H1 (cell line): ENCODE measurements around the gene DUSP12. TPM values are rescaled to one million over a fixed set of nuclear protein-coding genes. Genes with fewer than 3 reads are reported as not detected.

ENCODE experiments used
- CTCF ChIA-PET: fragments of 300-600 bp; sonication (Branson Sonifier 250); formaldehyde crosslinking; loops from one replicate; lab custom pipeline; 2021; ENCODE audit not compliant: partially characterized antibody; lab: Charles Lee
- POLR2A ChIA-PET: fragments of 300-600 bp; sonication (Branson Sonifier 250); formaldehyde crosslinking; loops from one replicate; lab custom pipeline; 2021; ENCODE audit warnings: inconsistent platforms; ENCODE audit not compliant: partially characterized antibody; lab: Charles Lee
- DNase-seq, 2 experiments: peaks; one replicate each; pipeline versions ENCODE4 v3.0.0 to v3.0.0-alpha.2; 2010 to 2022; ENCODE audit warnings: low spot score in 2 of 2, low read depth in 1 of 2, mixed read lengths in 1 of 2
- FAIRE-seq: peaks from 2 replicates; lab custom pipeline; 2011; peaks lifted over from hg19 to GRCh38; lab: Jason Lieb, UNC
- H2AFZ ChIP-seq: 2 replicates; pipeline ENCODE4 v1.8.1; 2012; ENCODE audit warnings: low read length, inconsistent platforms
- H2AK5ac ChIP-seq: 2 replicates; pipeline ENCODE4 v1.6.1; 2013; ENCODE audit warnings: low read depth, low read length
- H2BK120ac ChIP-seq: replicated peaks from 2 replicates; pipeline ENCODE3; 2013; ENCODE audit warnings: low read depth, low read length, inconsistent platforms
- H2BK12ac ChIP-seq: 2 replicates; pipeline ENCODE4 v1.6.1; 2013; ENCODE audit warnings: low read depth, low read length
- H2BK15ac ChIP-seq: 2 replicates; pipeline ENCODE4 v1.6.1; 2013; ENCODE audit warnings: low read length
- H2BK20ac ChIP-seq: 2 replicates; pipeline ENCODE4 v1.6.1; 2013; ENCODE audit warnings: low read length
- H2BK5ac ChIP-seq: 2 replicates; pipeline ENCODE4 v1.6.1; 2013; ENCODE audit warnings: low read depth, low read length
- H3K14ac ChIP-seq: 2 replicates; pipeline ENCODE4 v1.6.1; 2013; ENCODE audit warnings: inconsistent platforms; ENCODE audit not compliant: insufficient read length
- H3K18ac ChIP-seq: 2 replicates; pipeline ENCODE4 v1.6.1; 2013; ENCODE audit warnings: low read length; ENCODE audit errors: extremely low read depth
- H3K23ac ChIP-seq: 2 replicates; pipeline ENCODE4 v1.6.1; 2013; ENCODE audit warnings: inconsistent platforms; ENCODE audit not compliant: insufficient read length
- H3K23me2 ChIP-seq: 2 replicates; pipeline ENCODE4 v1.6.1; 2013; ENCODE audit warnings: low read depth, low read length
- H3K27ac ChIP-seq: 2 replicates; pipeline ENCODE4 v1.6.1; 2011; ENCODE audit warnings: low read depth, low read length, inconsistent platforms
- H3K27me3 ChIP-seq, 4 experiments: replicated peaks in 1 of 4; 1 replicate in 1 of 4; 2 replicates in 3 of 4; pipeline versions ENCODE4 v1.6.1 to v1.8.1; 2011 to 2013; ENCODE audit warnings: low read length in 3 of 4, mild to moderate bottlenecking in 3 of 4, inconsistent platforms in 2 of 4, mixed read lengths in 2 of 4, moderate library complexity in 1 of 4; ENCODE audit not compliant: control insufficient read depth in 3 of 4, insufficient read depth in 3 of 4; ENCODE audit errors: extremely low read depth in 1 of 4
- H3K36me3 ChIP-seq, 4 experiments: 2 replicates each; pipeline versions ENCODE4 v1.6.1 to v1.8.1; 2011 to 2013; ENCODE audit warnings: mild to moderate bottlenecking in 4 of 4, low read length in 3 of 4, moderate library complexity in 2 of 4, control low read depth in 1 of 4, inconsistent platforms in 1 of 4; ENCODE audit not compliant: insufficient read depth in 4 of 4, control insufficient read depth in 2 of 4
- H3K4ac ChIP-seq: replicated peaks from 2 replicates; pipeline ENCODE3; 2013; ENCODE audit warnings: low read length, low read depth, mixed read lengths, inconsistent platforms; ENCODE audit not compliant: insufficient read length
- H3K4me1 ChIP-seq, 4 experiments: replicated peaks in 1 of 4; 1 replicate in 1 of 4; 2 replicates in 3 of 4; pipeline versions ENCODE4 v1.6.1 to v1.8.1; 2011 to 2013; ENCODE audit warnings: low read length in 3 of 4, inconsistent platforms in 2 of 4, mixed read lengths in 1 of 4; ENCODE audit not compliant: insufficient read depth in 4 of 4, control insufficient read depth in 3 of 4
- H3K4me2 ChIP-seq, 2 experiments: 2 replicates each; pipeline versions ENCODE4 v1.6.1 to v1.8.1; 2011 to 2013; ENCODE audit warnings: low read depth in 2 of 2, low read length in 2 of 2, control low read depth in 1 of 2, inconsistent platforms in 1 of 2, mild to moderate bottlenecking in 1 of 2; ENCODE audit not compliant: insufficient read depth in 1 of 2
- H3K4me3 ChIP-seq, 4 experiments: fragments of 200-600, 300-600 bp in 1 of 4; sonication (generic), shearing (Covaris generic), sonication (Bioruptor Twin) in 1 of 4; 2 replicates each; pipeline versions ENCODE4 v1.5.1 to v1.8.1; 2011 to 2016; ENCODE audit warnings: low read length in 4 of 4, low read depth in 3 of 4, control low read depth in 2 of 4, inconsistent platforms in 2 of 4, mild to moderate bottlenecking in 2 of 4, mixed read lengths in 1 of 4, moderate library complexity in 1 of 4; ENCODE audit not compliant: insufficient read depth in 2 of 4; ENCODE audit errors: extremely low read depth in 1 of 4
- H3K56ac ChIP-seq: replicated peaks from 2 replicates; pipeline ENCODE3; 2013; ENCODE audit warnings: low read depth, mild to moderate bottlenecking, mixed read lengths, low read length, inconsistent platforms; ENCODE audit not compliant: insufficient read length
- H3K79me1 ChIP-seq: 2 replicates; pipeline ENCODE4 v1.6.1; 2013; ENCODE audit warnings: low read depth, low read length, control low read depth
- H3K79me2 ChIP-seq, 2 experiments: 2 replicates each; pipeline versions ENCODE4 v1.6.1 to v1.8.1; 2012 to 2013; ENCODE audit warnings: low read length in 2 of 2, mild to moderate bottlenecking in 2 of 2, inconsistent platforms in 1 of 2; ENCODE audit not compliant: insufficient read depth in 2 of 2, control insufficient read depth in 1 of 2
- H3K9ac ChIP-seq, 4 experiments: replicated peaks in 1 of 4; 1 replicate in 1 of 4; 2 replicates in 3 of 4; pipeline versions ENCODE4 v1.6.1 to v1.8.1; 2011 to 2013; ENCODE audit warnings: low read depth in 3 of 4, low read length in 3 of 4, control low read depth in 2 of 4, mild to moderate bottlenecking in 2 of 4, moderate library complexity in 2 of 4, inconsistent platforms in 1 of 4; ENCODE audit errors: extremely low read depth in 1 of 4
- H3K9me3 ChIP-seq, 2 experiments: 2 replicates each; pipeline versions ENCODE4 v1.6.1 to v1.8.1; 2012 to 2013; ENCODE audit warnings: mild to moderate bottlenecking in 2 of 2, moderate library complexity in 2 of 2, control low read depth in 1 of 2, inconsistent platforms in 1 of 2, low read depth in 1 of 2, low read length in 1 of 2, mixed read lengths in 1 of 2; ENCODE audit not compliant: insufficient read depth in 2 of 2
- H4K20me1 ChIP-seq, 2 experiments: replicated peaks in 1 of 2; 2 replicates each; pipeline versions ENCODE3 to v1.8.1; 2011 to 2013; ENCODE audit warnings: inconsistent platforms in 2 of 2, low read length in 2 of 2, mild to moderate bottlenecking in 1 of 2; ENCODE audit not compliant: insufficient read depth in 2 of 2, control insufficient read depth in 1 of 2
- H4K5ac ChIP-seq: 2 replicates; pipeline ENCODE4 v1.6.1; 2013; ENCODE audit warnings: low read length, low read depth, mixed read lengths, inconsistent platforms; ENCODE audit not compliant: insufficient read length
- H4K8ac ChIP-seq: 2 replicates; pipeline ENCODE4 v1.8.0; 2013; ENCODE audit warnings: mild to moderate bottlenecking, moderate library complexity, low read length, inconsistent platforms; ENCODE audit not compliant: insufficient read depth; ENCODE audit errors: extremely low read depth
- H4K91ac ChIP-seq: replicated peaks from 2 replicates; pipeline ENCODE3; 2013; ENCODE audit warnings: low read length, mixed read lengths, inconsistent platforms; ENCODE audit not compliant: insufficient read length
- BRCA1 ChIP-seq: IDR thresholded peaks from 2 replicates; pipeline ENCODE4 v1.6.1; 2012; ENCODE audit warnings: low read depth, low read length, improper control_type of control experiment
- CBX5 ChIP-seq: fragments of 300-800, 300-1000 bp; sonication (generic); IDR thresholded peaks from 2 replicates; pipeline ENCODE4 v1.7.1; 2016; ENCODE audit warnings: antibody characterized with exemption, low read length, low read depth
- CBX8 ChIP-seq: fragments of 300-800, 300-1000 bp; sonication (generic); IDR thresholded peaks from 2 replicates; pipeline ENCODE4 v1.7.1; 2016; ENCODE audit warnings: low read depth, low read length, borderline replicate concordance
- CTCF ChIP-seq, 3 experiments: IDR thresholded peaks; 1 replicate in 2 of 3; 2 replicates in 1 of 3; pipeline versions ENCODE4 v1.5.1 to v1.6.1; 2011; ENCODE audit warnings: low read length in 3 of 3, mild to moderate bottlenecking in 3 of 3, inconsistent platforms in 2 of 3, low read depth in 1 of 3, moderate library complexity in 1 of 3; ENCODE audit not compliant: insufficient read depth in 1 of 3; ENCODE audit errors: control extremely low read depth in 1 of 3
- E2F6 ChIP-seq: IDR thresholded peaks from 2 replicates; pipeline ENCODE4 v1.6.1; 2012; ENCODE audit warnings: inconsistent platforms
- EGR1 ChIP-seq: IDR thresholded peaks from 2 replicates; pipeline ENCODE4 v1.6.1; 2011; ENCODE audit warnings: low read depth, low read length, borderline replicate concordance
- FOSL1 ChIP-seq: IDR thresholded peaks from 2 replicates; pipeline ENCODE4 v1.6.1; 2011; ENCODE audit warnings: mild to moderate bottlenecking, low read depth, low read length, moderate library complexity; ENCODE audit not compliant: insufficient read depth
- HDAC2 ChIP-seq, 2 experiments: fragments of 300-600 bp in 1 of 2; sonication (generic) in 1 of 2; IDR thresholded peaks; 2 replicates each; pipeline ENCODE4 v1.6.1; 2011 to 2012; ENCODE audit warnings: low read depth in 2 of 2, low read length in 2 of 2, mild to moderate bottlenecking in 2 of 2, moderate library complexity in 2 of 2, borderline replicate concordance in 1 of 2, inconsistent platforms in 1 of 2
- RXRA ChIP-seq: IDR thresholded peaks from 2 replicates; pipeline ENCODE4 v1.6.1; 2011; ENCODE audit warnings: low read depth, mild to moderate bottlenecking, low read length, moderate library complexity; ENCODE audit not compliant: insufficient read depth
- SIN3A ChIP-seq, 2 experiments: IDR thresholded peaks in 1 of 2; conservative IDR thresholded peaks in 1 of 2; 2 replicates each; pipeline ENCODE4 v1.6.1; 2011 to 2012; ENCODE audit warnings: low read length in 2 of 2, improper control_type of control experiment in 1 of 2, low read depth in 1 of 2, mild to moderate bottlenecking in 1 of 2
- WGBS, 2 experiments: shearing (Covaris generic) in 1 of 2; methylation state at CpG; one replicate each; pipeline versions ENCODE4 v1.1.6 to v1.1.7; 2013 to 2015; ENCODE audit warnings: low lambda C conversion rate in 2 of 2, mixed read lengths in 2 of 2, inconsistent platforms in 1 of 2, low coverage in 1 of 2, missing lambda C conversion rate in 1 of 2; ENCODE audit not compliant: insufficient replicate concordance in 2 of 2, insufficient coverage in 1 of 2, insufficient read length in 1 of 2; ENCODE audit errors: extremely low coverage in 1 of 2, missing lambda C conversion rate in 1 of 2; 5-methylcytosine and 5-hydroxymethylcytosine counted together
- polyA plus RNA-seq, 7 experiments: library from polyadenylated mRNA; depleted of rRNA in 3 of 7; stranded (reverse) in 5 of 7; unstranded in 2 of 7; fragments of >200 nt in 5 of 7; fragments of 200-250 nt in 2 of 7; gene quantifications; 1 replicate in 5 of 7; 2 replicates in 1 of 7; 4 replicates in 1 of 7; pipeline versions ENCODE4 v1.2.1 to v1.2.3, GENCODE V29; 2011 to 2013; ENCODE audit warnings: missing spikeins in 2 of 7, mixed read lengths in 2 of 7
- total RNA-seq: library from RNA; stranded (reverse); fragmentation: NEBNext Ultra II Directional; extraction: Animal tissue kit (Norgen Biotek cat#: 25700); gene quantifications from 2 replicates; pipeline ENCODE4 v1.2.1, GENCODE V29; 2021

DUSP12 gene
- total and polyA plus RNA-seq, 2 of the 8 experiments (the other 6 are each of a cell fraction or from before 2014, with no cell fraction given): 27.6 to 33.9 TPM

GRCh38 chr1:161768461-161768860 lies 18.9 kb downstream of the DUSP12 start:
- no peaks in the 10 kb centered on the region; the same call in 1 of the 2 replicates for H3K23me2 ChIP-seq
- H3K18ac ChIP-seq: no peak overlapping the region
- H4K5ac ChIP-seq: no peak overlapping the region
- H3K4me2 ChIP-seq: no peak overlapping the region
- no peak overlapping the region for H2BK12ac ChIP-seq
- no peak overlapping the region for H3K4ac ChIP-seq
- H2BK20ac ChIP-seq: no peak overlapping the region
- no peak overlapping the region for H3K9ac ChIP-seq
- ChIA-PET POLR2A (no interaction called here), CTCF (interaction anchor here (1.8 kb wide), 1 partner anchor 269 kb away, joined by 8 read pairs; no protein-coding TSS in a partner anchor)
- no peak overlapping the region for H2BK120ac ChIP-seq
- DNase-seq: no peak
- no peak overlapping the region for H3K56ac ChIP-seq
- no peaks in the 10 kb centered on the region for H3K4me1 ChIP-seq
- H2AFZ ChIP-seq: no peak overlapping the region
- H2BK15ac ChIP-seq: no peak overlapping the region
- H3K23ac ChIP-seq: no peak overlapping the region
- H4K20me1 ChIP-seq: no peaks in the 10 kb centered on the region
- H3K36me3 ChIP-seq: no peaks in the 10 kb centered on the region
- no peak overlapping the region for H2BK5ac ChIP-seq
- H3K27me3 ChIP-seq: no peaks in the 10 kb centered on the region
- FAIRE-seq: no peak
- H3K4me3 ChIP-seq: no peak overlapping the region
- no peaks in the 10 kb centered on the region; the same call in 1 of the 2 replicates for H3K79me1 ChIP-seq
- peaks cover 0 to 4% of the 10 kb centered on the region in 2 experiments; a peak in 1 of 4 replicates for H3K79me2 ChIP-seq
- no peaks in the 10 kb centered on the region for H3K9me3 ChIP-seq
- no peak overlapping the region for H4K91ac ChIP-seq
- H2AK5ac ChIP-seq: no peak overlapping the region
- H4K8ac ChIP-seq: no peak overlapping the region
- 97% methylated on average over 5 of the region's 5 CpGs; no CpG with 5 or more reads in 1 of the 2 experiments for WGBS, 2 experiments
- no peak overlapping the region for H3K14ac ChIP-seq
- H3K27ac ChIP-seq: no peak overlapping the region
- no peak for TF ChIP-seq CTCF (IDR thresholded peaks at IDR 0.05; ENCODE audit: control extremely low read depth in 1 of 3, insufficient read depth in 1 of 3, low read depth in 1 of 3, low read length in 3 of 3)
- no peak for TF ChIP-seq CBX8
- TF ChIP-seq BRCA1: no peak
- TF ChIP-seq SIN3A (conservative IDR thresholded peaks at IDR 0.05 in 1 of 2, IDR thresholded peaks at IDR 0.05 in 1 of 2; ENCODE audit: low read depth in 1 of 2, low read length in 2 of 2): no peak
- no peak for TF ChIP-seq EGR1
- no peak for TF ChIP-seq CBX5
- no peak for TF ChIP-seq HDAC2 (IDR thresholded peaks at IDR 0.05; ENCODE audit: borderline replicate concordance in 1 of 2, low read depth in 2 of 2, low read length in 2 of 2)
- TF ChIP-seq RXRA: no peak
- TF ChIP-seq FOSL1: no peak
- TF ChIP-seq E2F6: no peak
